ENCODE results near the gene CATSPERB.
"Not testable (repeated sequence)": the region's sequence is repeated elsewhere in the genome, so short reads cannot be mapped to it uniquely, and the experiment has no call there.

The CATSPERB gene

DNA sequence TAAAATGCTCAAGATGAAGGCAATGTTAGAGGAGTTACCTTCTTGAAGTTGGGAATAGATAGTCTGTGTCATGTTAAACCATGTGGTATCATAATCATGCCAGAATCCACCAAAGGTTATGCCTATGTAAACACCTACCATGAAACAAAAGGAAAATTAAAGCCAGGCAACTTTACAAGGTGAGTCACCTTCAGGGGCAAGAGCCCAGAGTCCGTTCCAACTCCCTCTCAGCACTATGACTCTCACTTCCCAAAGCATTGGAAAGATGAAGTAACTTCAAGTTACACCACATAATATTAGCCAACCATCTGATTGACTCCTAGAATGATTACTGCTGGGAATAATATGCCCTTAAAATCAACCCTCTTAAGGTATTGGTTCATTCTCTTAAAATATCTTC, 38.5 kb downstream of the CATSPERB start:
- Histone ChIP-seq H3K56ac (ENCODE audit: low read length) (no peak overlapping the region), H3K27me3 (ENCODE audit: insufficient read depth, low read length, poor library complexity) (no peaks in the 10 kb centered on the region), H4K5ac (ENCODE audit: low read length) (no peak overlapping the region), H3K4me3 (ENCODE audit: low read length) (no peak overlapping the region), H2BK5ac (ENCODE audit: low read length) (no peak overlapping the region), H3K36me3 (ENCODE audit: control insufficient read depth, insufficient read depth, low read length) (no peaks in the 10 kb centered on the region), H2BK120ac (ENCODE audit: low read depth, low read length) (no peak overlapping the region), H3K27ac (ENCODE audit: low read depth, low read length) (no peak overlapping the region), H2BK15ac (replicated peaks; ENCODE audit: low read depth) (no peak overlapping the region), H3K79me2 (ENCODE audit: control insufficient read depth, insufficient read depth, low read length) (no peaks in the 10 kb centered on the region), H2AK5ac (ENCODE audit: low read length) (no peak overlapping the region), H3K18ac (ENCODE audit: low read length) (no peak overlapping the region), H3K23ac (ENCODE audit: low read length) (no peak overlapping the region), H4K8ac (ENCODE audit: low read depth, low read length) (no peak overlapping the region), H3K4me1 (ENCODE audit: control insufficient read depth, low read depth, low read length) (no peaks in the 10 kb centered on the region), H3K9ac (ENCODE audit: low read length) (no peak overlapping the region), H3K4me2 (ENCODE audit: low read length) (no peak overlapping the region), H3K79me1 (ENCODE audit: low read length) (no peaks in the 10 kb centered on the region), H3K4ac (ENCODE audit: low read depth, low read length) (no peak overlapping the region)
- DNase-seq = no peak
- no CpG with 5 or more reads among the region's 1 CpG for WGBS (ENCODE audit: extremely low coverage, insufficient coverage, low lambda C conversion rate)

DNA sequence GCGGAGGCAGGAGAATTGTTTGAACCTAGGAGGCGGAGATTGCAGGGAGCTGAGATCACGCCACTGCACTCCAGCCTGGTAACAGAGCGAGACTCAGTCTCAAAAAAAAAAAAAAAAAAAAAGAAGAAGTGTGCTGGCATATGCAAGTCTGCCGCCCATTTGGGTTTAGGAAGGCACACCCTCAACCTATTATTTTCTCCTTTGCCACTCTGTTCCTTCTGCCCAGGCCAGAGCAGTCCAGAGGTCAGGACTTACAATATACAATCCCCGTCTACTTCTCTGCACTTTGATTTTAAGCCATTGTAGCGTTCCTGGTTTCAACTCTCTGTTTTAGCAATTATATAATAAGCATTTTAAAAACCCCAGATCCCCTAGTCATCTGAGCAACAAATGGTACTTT, 39.8 kb downstream of the CATSPERB start:
- no CpG with 5 or more reads among the region's 7 CpGs for WGBS (ENCODE audit: extremely low coverage, insufficient coverage, low lambda C conversion rate)
- H3K4me3 ChIP-seq (ENCODE audit: low read length) = no peak overlapping the region
- no peak overlapping the region for H3K56ac ChIP-seq (ENCODE audit: low read length)
- no peak overlapping the region for H2BK120ac ChIP-seq (ENCODE audit: low read depth, low read length)
- H3K4me2 ChIP-seq (ENCODE audit: low read length) = no peak overlapping the region
- no peak overlapping the region for H3K9ac ChIP-seq (ENCODE audit: low read length)
- no peak overlapping the region for H3K27ac ChIP-seq (ENCODE audit: low read depth, low read length)
- no peaks in the 10 kb centered on the region for H3K79me1 ChIP-seq (ENCODE audit: low read length)
- no peak overlapping the region for H2BK5ac ChIP-seq (ENCODE audit: low read length)
- no peak for DNase-seq
- H3K23ac ChIP-seq (ENCODE audit: low read length) = no peak overlapping the region
- no peak overlapping the region for H2BK15ac ChIP-seq (replicated peaks; ENCODE audit: low read depth)
- no peak overlapping the region for H4K5ac ChIP-seq (ENCODE audit: low read length)
- H3K79me2 ChIP-seq (ENCODE audit: control insufficient read depth, insufficient read depth, low read length) = no peaks in the 10 kb centered on the region
- H3K18ac ChIP-seq (ENCODE audit: low read length) = no peak overlapping the region
- no peaks in the 10 kb centered on the region for H3K36me3 ChIP-seq (ENCODE audit: control insufficient read depth, insufficient read depth, low read length)
- H3K4me1 ChIP-seq (ENCODE audit: control insufficient read depth, low read depth, low read length) = no peaks in the 10 kb centered on the region
- no peak overlapping the region for H4K8ac ChIP-seq (ENCODE audit: low read depth, low read length)
- H3K27me3 ChIP-seq (ENCODE audit: insufficient read depth, low read length, poor library complexity) = no peaks in the 10 kb centered on the region
- H2AK5ac ChIP-seq (ENCODE audit: low read length) = no peak overlapping the region
- H3K4ac ChIP-seq (ENCODE audit: low read depth, low read length) = no peak overlapping the region

DNA sequence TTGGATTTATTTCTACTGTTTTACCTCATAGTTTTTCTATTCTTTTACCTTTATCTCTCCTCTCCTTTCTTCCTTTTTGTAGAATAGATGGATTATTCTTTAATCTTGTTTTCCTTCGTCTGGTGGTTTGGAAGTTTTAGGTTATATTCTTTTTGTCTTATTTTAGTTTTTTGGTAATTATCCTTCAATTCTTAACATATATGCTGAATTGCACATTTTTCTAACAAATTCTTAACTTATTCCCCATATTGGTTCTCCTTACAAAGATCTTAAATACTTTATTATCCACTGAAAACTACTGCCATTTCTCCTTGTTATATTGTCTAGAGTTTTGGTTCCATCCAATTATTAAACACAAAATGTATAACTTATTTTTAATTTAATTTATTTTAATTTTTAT, 42.3 kb downstream of the CATSPERB start:
- Histone ChIP-seq H3K18ac (ENCODE audit: low read length) (no peak overlapping the region), H3K27ac (ENCODE audit: low read depth, low read length) (no peak overlapping the region), H2BK5ac (ENCODE audit: low read length) (no peak overlapping the region), H4K5ac (ENCODE audit: low read length) (no peak overlapping the region), H2AK5ac (ENCODE audit: low read length) (no peak overlapping the region), H3K4me1 (ENCODE audit: control insufficient read depth, low read depth, low read length) (peaks cover 2% of the 10 kb centered on the region), H3K4me3 (ENCODE audit: low read length) (no peak overlapping the region), H3K4ac (ENCODE audit: low read depth, low read length) (no peak overlapping the region), H3K4me2 (ENCODE audit: low read length) (no peak overlapping the region), H3K56ac (ENCODE audit: low read length) (no peak overlapping the region), H3K36me3 (ENCODE audit: control insufficient read depth, insufficient read depth, low read length) (no peaks in the 10 kb centered on the region), H3K79me1 (ENCODE audit: low read length) (no peaks in the 10 kb centered on the region), H3K27me3 (ENCODE audit: insufficient read depth, low read length, poor library complexity) (no peaks in the 10 kb centered on the region), H2BK120ac (ENCODE audit: low read depth, low read length) (no peak overlapping the region), H2BK15ac (replicated peaks; ENCODE audit: low read depth) (no peak overlapping the region), H3K23ac (ENCODE audit: low read length) (no peak overlapping the region), H3K9ac (ENCODE audit: low read length) (no peak overlapping the region), H4K8ac (ENCODE audit: low read depth, low read length) (no peak overlapping the region), H3K79me2 (ENCODE audit: control insufficient read depth, insufficient read depth, low read length) (no peaks in the 10 kb centered on the region)
- no peak for DNase-seq
- WGBS (ENCODE audit: extremely low coverage, insufficient coverage, low lambda C conversion rate) = no CpG with 5 or more reads among the region's 1 CpG

DNA sequence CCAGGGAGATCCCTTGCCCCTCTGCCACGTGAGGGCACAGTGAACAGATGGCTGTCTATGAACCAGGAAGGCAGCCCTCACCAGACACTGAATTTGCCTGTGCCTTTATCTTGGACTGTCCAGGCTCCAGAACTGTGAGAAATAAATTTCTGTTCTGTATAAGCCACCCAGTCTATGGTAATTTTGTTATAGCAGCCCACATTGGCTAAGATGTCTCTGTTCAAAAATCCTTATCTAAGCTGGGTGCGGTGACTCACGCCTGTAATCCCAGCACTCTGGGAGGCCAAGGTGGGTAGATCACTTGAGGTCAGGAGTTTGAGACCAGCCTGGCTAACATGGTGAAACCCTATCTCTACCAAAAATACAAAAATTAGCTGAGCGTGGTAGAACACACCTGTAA, 44.5 kb downstream of the CATSPERB start:
- H3K18ac ChIP-seq (ENCODE audit: low read length); H3K79me1 ChIP-seq (ENCODE audit: low read length); H3K4me2 ChIP-seq (ENCODE audit: low read length); H2AK5ac ChIP-seq (ENCODE audit: low read length); H4K5ac ChIP-seq (ENCODE audit: low read length); H3K4me3 ChIP-seq (ENCODE audit: low read length); H3K79me2 ChIP-seq (ENCODE audit: control insufficient read depth, insufficient read depth, low read length); H2BK120ac ChIP-seq (ENCODE audit: low read depth, low read length); H4K8ac ChIP-seq (ENCODE audit: low read depth, low read length); H3K9ac ChIP-seq (ENCODE audit: low read length); H3K4me1 ChIP-seq (ENCODE audit: control insufficient read depth, low read depth, low read length); H3K27me3 ChIP-seq (ENCODE audit: insufficient read depth, low read length, poor library complexity); H2BK15ac ChIP-seq (replicated peaks; ENCODE audit: low read depth); H3K56ac ChIP-seq (ENCODE audit: low read length); H3K23ac ChIP-seq (ENCODE audit: low read length); DNase-seq; H3K4ac ChIP-seq (ENCODE audit: low read depth, low read length); H2BK5ac ChIP-seq (ENCODE audit: low read length); H3K27ac ChIP-seq (ENCODE audit: low read depth, low read length); H3K36me3 ChIP-seq (ENCODE audit: control insufficient read depth, insufficient read depth, low read length): not testable (repeated sequence)
- WGBS (ENCODE audit: extremely low coverage, insufficient coverage, low lambda C conversion rate) = no CpG with 5 or more reads among the region's 4 CpGs

DNA sequence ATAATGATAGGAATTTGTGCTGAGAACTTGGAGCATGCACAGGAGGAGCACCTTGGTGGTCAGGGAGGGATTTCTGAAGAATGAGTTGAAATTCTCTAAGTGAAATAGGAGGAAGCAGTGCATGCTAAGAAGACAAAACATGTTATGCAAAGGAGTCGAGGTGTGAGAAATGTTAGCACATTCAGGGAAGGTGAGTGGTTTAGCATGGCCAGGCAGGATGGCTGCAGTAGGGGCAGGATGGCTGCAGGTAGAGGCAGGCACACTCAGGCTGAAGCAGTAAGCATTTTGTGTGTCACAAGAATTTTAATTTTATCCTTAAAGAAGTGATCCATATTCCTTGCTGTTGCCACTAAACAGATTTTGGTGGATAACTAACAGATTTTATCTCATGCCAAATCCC, 46.3 kb downstream of the CATSPERB start:
- no peak overlapping the region for H2BK120ac ChIP-seq (ENCODE audit: low read depth, low read length)
- no peaks in the 10 kb centered on the region for H3K79me1 ChIP-seq (ENCODE audit: low read length)
- H3K4me1 ChIP-seq (ENCODE audit: control insufficient read depth, low read depth, low read length) = peaks cover 2% of the 10 kb centered on the region
- H3K9ac ChIP-seq (ENCODE audit: low read length) = no peak overlapping the region
- WGBS (ENCODE audit: extremely low coverage, insufficient coverage, low lambda C conversion rate) = no CpG with 5 or more reads among the region's 1 CpG
- DNase-seq = peak; percentile 28
- H3K23ac ChIP-seq (ENCODE audit: low read length) = no peak overlapping the region
- no peak overlapping the region for H3K4ac ChIP-seq (ENCODE audit: low read depth, low read length)
- no peak overlapping the region for H3K56ac ChIP-seq (ENCODE audit: low read length)
- H2BK15ac ChIP-seq (replicated peaks; ENCODE audit: low read depth) = no peak overlapping the region
- H3K27ac ChIP-seq (ENCODE audit: low read depth, low read length) = no peak overlapping the region
- H2AK5ac ChIP-seq (ENCODE audit: low read length) = no peak overlapping the region
- H4K5ac ChIP-seq (ENCODE audit: low read length) = no peak overlapping the region
- H3K4me3 ChIP-seq (ENCODE audit: low read length) = no peak overlapping the region
- H4K8ac ChIP-seq (ENCODE audit: low read depth, low read length) = no peak overlapping the region
- H2BK5ac ChIP-seq (ENCODE audit: low read length) = no peak overlapping the region
- H3K18ac ChIP-seq (ENCODE audit: low read length) = no peak overlapping the region
- no peaks in the 10 kb centered on the region for H3K79me2 ChIP-seq (ENCODE audit: control insufficient read depth, insufficient read depth, low read length)
- no peak overlapping the region for H3K4me2 ChIP-seq (ENCODE audit: low read length)
- no peaks in the 10 kb centered on the region for H3K27me3 ChIP-seq (ENCODE audit: insufficient read depth, low read length, poor library complexity)
- H3K36me3 ChIP-seq (ENCODE audit: control insufficient read depth, insufficient read depth, low read length) = no peaks in the 10 kb centered on the region

DNA sequence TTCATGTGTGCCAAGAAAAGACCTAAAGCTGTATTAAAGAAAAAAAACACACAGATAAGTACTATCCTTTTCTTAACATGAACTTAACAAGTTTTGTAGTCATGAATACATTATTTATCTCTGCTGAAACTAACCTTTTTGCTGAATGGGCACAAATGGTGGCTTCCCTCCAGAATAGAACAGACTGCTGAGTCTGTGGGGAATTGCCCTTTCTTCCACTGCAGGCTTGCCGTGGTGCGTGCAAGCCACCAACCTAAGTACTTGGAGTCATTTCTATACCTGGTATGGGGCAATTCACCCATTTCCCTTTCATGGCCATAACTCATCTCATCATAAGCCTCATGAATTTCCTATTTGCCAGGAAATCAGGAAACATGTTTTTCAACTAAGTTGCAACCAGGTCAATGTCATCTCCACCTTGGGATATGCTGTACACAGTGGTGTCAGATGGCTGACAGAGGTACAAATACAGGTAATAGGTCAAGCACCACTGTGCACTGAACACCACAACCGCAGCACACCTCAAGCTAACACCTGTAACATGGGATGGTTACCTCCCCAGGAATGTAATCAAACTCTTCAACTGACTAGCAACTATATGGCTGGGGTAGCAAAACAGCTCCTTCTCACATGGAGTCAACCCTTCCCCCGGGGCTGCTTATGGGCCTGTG, 49.9 kb downstream of the CATSPERB start:
- H2BK5ac ChIP-seq (ENCODE audit: low read length) = no peak overlapping the region
- no peak overlapping the region for H3K4me2 ChIP-seq (ENCODE audit: low read length)
- no peak overlapping the region for H2BK15ac ChIP-seq (replicated peaks; ENCODE audit: low read depth)
- H3K79me2 ChIP-seq (ENCODE audit: control insufficient read depth, insufficient read depth, low read length) = no peaks in the 10 kb centered on the region
- H2BK120ac ChIP-seq (ENCODE audit: low read depth, low read length) = no peak overlapping the region
- no peak overlapping the region for H3K23ac ChIP-seq (ENCODE audit: low read length)
- no peak overlapping the region for H4K5ac ChIP-seq (ENCODE audit: low read length)
- H3K18ac ChIP-seq (ENCODE audit: low read length) = no peak overlapping the region
- no peak overlapping the region for H3K9ac ChIP-seq (ENCODE audit: low read length)
- no peaks in the 10 kb centered on the region for H3K79me1 ChIP-seq (ENCODE audit: low read length)
- no peaks in the 10 kb centered on the region for H3K27me3 ChIP-seq (ENCODE audit: insufficient read depth, low read length, poor library complexity)
- H2AK5ac ChIP-seq (ENCODE audit: low read length) = no peak overlapping the region
- H4K8ac ChIP-seq (ENCODE audit: low read depth, low read length) = no peak overlapping the region
- H3K4ac ChIP-seq (ENCODE audit: low read depth, low read length) = no peak overlapping the region
- H3K4me1 ChIP-seq (ENCODE audit: control insufficient read depth, low read depth, low read length) = peaks cover 2% of the 10 kb centered on the region
- H3K56ac ChIP-seq (ENCODE audit: low read length) = no peak overlapping the region
- DNase-seq = no peak
- no CpG with 5 or more reads among the region's 4 CpGs for WGBS (ENCODE audit: extremely low coverage, insufficient coverage, low lambda C conversion rate)
- no peak overlapping the region for H3K27ac ChIP-seq (ENCODE audit: low read depth, low read length)
- no peak overlapping the region for H3K4me3 ChIP-seq (ENCODE audit: low read length)
- no peaks in the 10 kb centered on the region for H3K36me3 ChIP-seq (ENCODE audit: control insufficient read depth, insufficient read depth, low read length)
